Measurements from ENCODE around the gene AP1G1.

DNA sequence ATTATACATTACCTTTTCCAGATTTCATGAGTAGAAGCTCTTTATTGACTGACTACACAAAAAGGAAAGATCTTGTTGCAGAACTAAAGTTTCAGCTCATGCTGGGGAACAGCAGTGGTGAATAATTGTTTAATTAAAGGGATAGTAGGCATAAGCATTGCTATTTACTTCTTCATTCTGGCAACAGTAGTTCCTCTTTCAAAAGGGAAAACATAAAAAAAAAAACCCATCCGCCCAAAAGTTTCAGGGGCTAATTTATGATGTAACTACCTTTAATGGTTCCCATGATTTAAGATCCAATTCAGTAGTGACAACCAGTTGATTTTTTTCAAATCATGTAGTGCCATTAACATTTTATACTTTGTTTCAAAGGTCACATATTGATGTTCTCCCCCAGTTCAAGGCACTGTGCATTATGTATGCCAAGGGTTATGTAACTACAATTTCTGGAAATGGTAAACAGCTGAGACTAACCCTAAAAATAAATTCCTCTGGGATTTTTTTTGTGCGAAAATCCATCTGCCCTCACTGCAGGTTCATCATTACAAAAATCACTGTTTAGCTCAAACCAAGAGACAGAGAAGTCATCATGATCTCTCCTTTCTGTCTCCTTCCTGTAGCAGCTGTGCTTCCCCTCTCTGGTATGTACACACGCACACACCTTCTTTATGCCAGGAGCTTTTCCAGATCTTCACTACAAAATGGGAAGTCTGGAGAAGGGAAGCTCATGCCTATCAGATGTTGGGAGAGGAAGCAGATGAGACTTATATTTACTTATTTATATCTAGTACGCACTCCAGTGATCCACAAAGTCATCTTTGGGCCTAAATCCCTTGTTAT, 81.9 kb downstream of the AP1G1 start:
- TF ChIP-seq EZH2phosphoT487 (IDR thresholded peaks at IDR 0.05; ENCODE audit: borderline replicate concordance, low read length) (no peak), EZH2 (IDR thresholded peaks at IDR 0.05; ENCODE audit: low read length, unreplicated experiment) (no peak)
- TF ChIP-seq, protein P1, sequence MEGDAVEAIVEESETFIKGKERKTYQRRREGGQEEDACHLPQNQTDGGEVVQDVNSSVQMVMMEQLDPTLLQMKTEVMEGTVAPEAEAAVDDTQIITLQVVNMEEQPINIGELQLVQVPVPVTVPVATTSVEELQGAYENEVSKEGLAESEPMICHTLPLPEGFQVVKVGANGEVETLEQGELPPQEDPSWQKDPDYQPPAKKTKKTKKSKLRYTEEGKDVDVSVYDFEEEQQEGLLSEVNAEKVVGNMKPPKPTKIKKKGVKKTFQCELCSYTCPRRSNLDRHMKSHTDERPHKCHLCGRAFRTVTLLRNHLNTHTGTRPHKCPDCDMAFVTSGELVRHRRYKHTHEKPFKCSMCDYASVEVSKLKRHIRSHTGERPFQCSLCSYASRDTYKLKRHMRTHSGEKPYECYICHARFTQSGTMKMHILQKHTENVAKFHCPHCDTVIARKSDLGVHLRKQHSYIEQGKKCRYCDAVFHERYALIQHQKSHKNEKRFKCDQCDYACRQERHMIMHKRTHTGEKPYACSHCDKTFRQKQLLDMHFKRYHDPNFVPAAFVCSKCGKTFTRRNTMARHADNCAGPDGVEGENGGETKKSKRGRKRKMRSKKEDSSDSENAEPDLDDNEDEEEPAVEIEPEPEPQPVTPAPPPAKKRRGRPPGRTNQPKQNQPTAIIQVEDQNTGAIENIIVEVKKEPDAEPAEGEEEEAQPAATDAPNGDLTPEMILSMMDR (conservative IDR thresholded peaks at IDR 0.05; ENCODE audit: low read depth, low read length) = no peak

Measured in PC-3 (cell line).